GM12865 (cell line): ENCODE results near the gene TIPIN.
"Not testable (repeated sequence)": the region's sequence is repeated elsewhere in the genome, so short reads cannot be mapped to it uniquely, and the experiment has no call there.

Experiments
- DNase-seq: peaks from one replicate; pipeline ENCODE4 v3.0.0; 2010; ENCODE audit warnings: low read depth
- H3K4me3 ChIP-seq: 2 replicates; pipeline ENCODE4 v1.5.1; 2011; ENCODE audit warnings: mild to moderate bottlenecking, low read depth, low read length, control low read depth
- CTCF ChIP-seq: IDR thresholded peaks from 2 replicates; pipeline ENCODE4 v1.5.1; 2011; ENCODE audit warnings: low read length, control low read depth, low read depth, inconsistent platforms; ENCODE audit not compliant: insufficient read depth; ENCODE audit errors: missing control alignments

Gene TIPIN

GRCh38 chr15:66323312-66323928 is 33.1 kb downstream of the TIPIN start:
- TF ChIP-seq CTCF = no peak
- H3K4me3 ChIP-seq = no peak overlapping the region
- no peak for DNase-seq

DNA sequence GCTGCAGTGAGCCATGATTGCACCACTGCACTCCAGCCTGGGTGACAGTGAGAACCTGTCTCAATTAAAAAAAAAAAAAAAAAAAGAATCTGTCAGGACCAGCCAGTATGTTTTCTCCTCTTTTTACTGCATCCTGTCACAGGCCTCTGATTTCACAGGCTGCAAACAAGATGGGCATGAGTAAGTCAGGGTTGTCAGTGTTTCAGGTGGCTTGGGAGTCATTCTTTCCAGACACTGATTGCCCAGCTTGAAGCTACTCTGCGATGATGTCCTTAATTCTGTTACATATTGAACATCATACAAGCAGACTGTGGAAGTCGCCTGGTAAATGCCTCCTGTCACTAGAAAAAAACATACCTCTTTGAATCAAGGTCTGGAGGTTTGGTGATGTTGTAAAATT is 44.3 kb downstream of the TIPIN start:
- DNase-seq = no peak
- no peak overlapping the region for H3K4me3 ChIP-seq
- no peak for TF ChIP-seq CTCF

GRCh38 chr15:66310786-66311185 is 45.7 kb downstream of the TIPIN start:
- no peak for DNase-seq
- TF ChIP-seq CTCF = no peak
- H3K4me3 ChIP-seq = no peak overlapping the region

DNA sequence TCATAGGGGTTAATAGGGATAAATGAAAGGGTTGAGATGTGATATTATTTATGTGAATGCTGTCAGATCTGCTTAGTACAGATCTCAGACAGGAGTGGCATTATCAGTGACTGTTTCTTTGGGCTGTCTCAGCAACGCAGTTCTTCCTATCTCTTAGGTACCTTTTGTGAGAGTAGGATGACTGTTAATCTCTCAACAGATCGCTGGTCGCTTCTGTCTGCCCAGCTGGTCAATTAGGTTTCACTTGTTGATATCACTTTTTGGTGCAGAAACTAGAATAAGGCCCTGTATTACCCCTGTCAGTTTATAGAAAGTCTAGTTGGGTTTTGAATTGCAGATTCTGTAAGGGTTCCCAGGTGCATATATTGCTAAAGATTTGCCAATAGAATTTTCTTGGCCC is 46.7 kb downstream of the TIPIN start:
- DNase-seq = no peak
- TF ChIP-seq CTCF = no peak
- no peak overlapping the region for H3K4me3 ChIP-seq

GRCh38 chr15:66308531-66308930 is 48.0 kb downstream of the TIPIN start:
- no peak for TF ChIP-seq CTCF
- H3K4me3 ChIP-seq = no peak overlapping the region
- DNase-seq = no peak

DNA sequence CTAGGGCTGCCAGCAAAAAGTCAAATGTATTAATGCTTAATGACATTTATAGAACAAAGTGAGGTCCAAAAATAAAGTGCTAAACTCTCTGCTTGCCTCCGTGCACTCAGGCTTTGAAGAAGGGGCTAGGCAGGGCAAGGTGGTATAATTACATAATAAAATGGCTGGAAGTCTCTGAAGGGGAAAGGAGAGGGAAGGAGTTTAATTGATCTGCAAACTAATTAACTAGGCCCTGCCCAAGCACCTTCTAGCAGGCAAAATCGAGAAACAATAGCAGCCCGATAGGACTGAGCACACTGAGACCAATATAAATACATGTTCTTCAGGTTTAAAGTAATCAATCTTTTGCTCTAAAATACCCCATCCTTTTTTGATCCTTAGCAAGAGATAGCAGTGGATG is 50.1 kb downstream of the TIPIN start:
- H3K4me3 ChIP-seq = no peak overlapping the region
- DNase-seq = no peak
- no peak for TF ChIP-seq CTCF

DNA sequence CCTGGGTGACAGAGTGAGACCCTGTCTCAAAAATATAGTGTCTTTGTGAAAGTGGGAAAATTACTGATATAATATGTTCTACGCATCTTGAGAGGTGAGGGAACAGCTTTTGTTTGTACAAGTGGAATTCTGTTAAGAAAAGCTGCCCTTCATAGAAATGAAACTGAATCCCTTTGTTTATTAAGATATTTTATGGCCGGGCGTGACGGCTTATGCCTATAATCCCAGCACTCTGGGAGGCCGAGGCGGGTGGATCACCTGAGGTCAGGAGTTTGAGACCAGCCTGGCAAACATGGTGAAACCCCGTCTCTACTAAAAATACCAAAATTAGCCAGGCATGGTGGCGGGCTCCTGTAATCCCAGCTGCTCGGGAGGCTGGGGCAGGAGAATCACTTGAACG is 52.1 kb downstream of the TIPIN start:
- H3K4me3 ChIP-seq, DNase-seq: not testable (repeated sequence)
